ENCODE measurements around the gene PUSL1. TPM values are rescaled to one million over a fixed set of nuclear protein-coding genes. Genes with fewer than 3 reads are reported as not detected.

Gene PUSL1
- total RNA-seq, 1 donor from 2014 or later = 35.2 TPM

DNA sequence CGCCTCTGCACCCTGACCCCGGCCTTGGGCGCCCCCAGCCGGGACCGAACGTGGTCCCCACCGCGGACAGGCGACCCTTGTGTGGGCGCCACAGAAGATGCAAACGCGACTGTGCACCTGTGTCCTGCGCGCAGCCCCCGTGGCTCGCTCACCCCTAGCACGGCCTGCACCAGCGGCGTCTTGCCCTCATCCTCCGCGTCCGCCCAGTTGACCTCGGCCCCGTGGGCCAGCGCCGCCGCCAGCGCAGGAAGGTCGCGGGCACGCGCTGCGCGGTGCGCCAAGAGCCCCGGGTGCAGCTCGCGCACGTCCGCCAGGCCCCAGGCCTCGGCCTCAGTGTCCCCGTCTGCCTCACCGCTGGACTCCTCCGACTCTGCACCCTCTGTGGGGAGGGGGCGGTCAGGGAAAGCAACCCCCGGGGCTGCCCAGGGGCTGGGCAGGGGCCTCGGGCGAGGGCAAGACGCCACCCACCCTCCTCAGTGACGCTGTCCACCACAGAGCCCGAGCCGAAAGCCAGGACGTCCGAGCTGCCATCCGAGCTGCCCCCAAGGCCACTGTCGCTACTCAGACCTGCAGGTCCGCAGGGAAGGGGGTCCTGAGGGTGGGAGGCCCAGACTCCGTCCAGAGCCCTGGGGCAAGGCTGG, 14.0 kb upstream of the PUSL1 start:
- peaks cover 4% of the 10 kb centered on the region for H3K4me1 Mint-ChIP-seq
- no peak for DNase-seq
- intact Hi-C loops (cut with micrococcal nuclease) = loop anchor here (5.0 kb wide), 1 partner anchor 262 kb away; no protein-coding TSS in a partner anchor
- no peaks in the 10 kb centered on the region for H3K9me3 Mint-ChIP-seq
- no peak overlapping the region for H3K4me3 Mint-ChIP-seq
- H3K27ac Mint-ChIP-seq = no peak overlapping the region
- H3K36me3 Mint-ChIP-seq (ENCODE audit: low read depth) = peaks cover 2% of the 10 kb centered on the region
- H3K27me3 Mint-ChIP-seq = no peaks in the 10 kb centered on the region

DNA sequence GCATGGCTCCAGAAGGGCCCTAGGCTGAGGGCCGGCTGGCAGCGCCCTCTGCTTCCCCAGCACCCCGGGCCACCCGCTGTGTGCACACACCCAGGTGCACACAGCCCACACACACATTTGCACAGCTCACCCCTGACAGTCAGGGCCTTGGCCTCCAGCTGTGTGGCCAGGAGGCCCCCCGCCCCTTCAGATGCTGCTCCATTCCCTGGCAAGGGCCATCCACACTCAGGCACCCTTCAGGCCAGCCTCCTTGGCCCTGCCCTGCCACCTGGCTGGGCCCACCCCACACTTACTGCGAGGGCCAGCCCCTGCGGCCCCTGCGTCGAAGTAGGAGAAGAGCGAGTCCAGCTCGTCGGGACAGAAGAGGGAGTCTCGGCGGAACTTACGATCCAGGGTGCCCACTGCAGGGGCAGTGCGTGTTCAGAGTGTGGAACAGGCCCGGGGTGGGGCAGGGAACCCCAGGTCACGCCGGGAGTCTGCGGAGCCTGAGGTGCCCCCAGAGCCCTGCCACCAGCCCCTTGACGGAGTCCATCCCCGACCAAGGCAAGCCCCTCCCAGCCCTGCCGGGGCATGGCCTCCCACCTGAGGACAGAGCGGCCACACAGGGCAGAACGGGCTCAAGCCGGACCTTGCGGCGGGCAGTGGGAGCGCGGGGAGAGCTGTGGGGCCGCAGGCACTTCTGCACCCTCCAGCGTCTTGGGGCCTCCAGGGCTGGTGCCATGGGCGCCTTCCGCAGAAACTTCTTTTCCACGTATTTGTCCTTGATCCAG, 13.1 kb upstream of the PUSL1 start:
- peaks cover 2% of the 10 kb centered on the region for H3K36me3 Mint-ChIP-seq (ENCODE audit: low read depth)
- intact Hi-C loops (cut with micrococcal nuclease) = no loop called here
- peaks cover 3% of the 10 kb centered on the region for H3K4me1 Mint-ChIP-seq
- H3K9me3 Mint-ChIP-seq = no peaks in the 10 kb centered on the region
- no peak overlapping the region for H3K27ac Mint-ChIP-seq
- DNase-seq = no peak
- no peak overlapping the region for H3K4me3 Mint-ChIP-seq
- H3K27me3 Mint-ChIP-seq = no peaks in the 10 kb centered on the region

DNA sequence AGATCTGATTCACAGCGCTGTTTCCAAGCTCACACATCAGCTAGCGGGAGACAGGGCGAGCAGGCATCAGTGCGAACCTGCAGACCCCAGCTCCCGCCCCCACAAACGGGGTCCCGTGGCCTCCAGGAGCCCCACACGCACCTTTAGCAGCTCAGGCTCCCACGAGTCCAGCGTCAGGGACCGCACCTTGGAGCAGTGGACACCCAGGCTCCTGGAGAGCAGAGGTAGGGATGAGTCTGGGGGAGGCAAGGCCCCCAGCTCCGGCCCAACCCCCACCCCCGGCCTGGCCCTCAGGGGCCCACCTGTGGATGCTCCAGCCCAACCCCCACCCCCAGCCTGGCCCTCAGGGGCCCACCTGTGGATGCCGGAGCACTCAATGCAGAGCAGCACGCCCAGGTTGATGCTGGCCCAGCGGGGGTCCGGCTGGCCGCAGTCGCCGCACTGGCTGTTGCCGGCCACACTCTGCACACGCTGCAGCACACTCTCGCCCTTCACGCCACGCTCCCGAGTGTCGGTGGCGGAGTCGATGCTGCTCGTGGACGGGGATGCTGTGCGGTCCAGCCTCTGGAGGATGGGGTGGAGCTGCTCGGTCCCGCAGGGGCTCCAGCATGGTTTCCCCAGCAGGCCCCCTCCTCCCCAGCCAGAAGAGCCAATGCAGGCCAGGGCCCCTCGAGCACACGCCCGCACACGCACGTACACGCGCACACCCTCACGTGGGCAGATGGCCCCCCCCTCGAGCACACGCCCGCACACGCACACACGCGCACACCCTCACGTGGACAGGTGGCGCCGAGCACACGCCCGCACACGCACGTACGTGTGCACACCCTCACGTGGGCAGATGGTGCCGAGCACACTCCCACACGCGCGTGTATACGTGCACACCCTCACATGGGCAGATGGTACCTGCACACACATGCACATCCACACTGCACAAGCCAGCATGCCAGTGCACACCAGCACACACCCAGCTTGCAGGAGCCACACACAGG, 12.0 kb upstream of the PUSL1 start:
- DNase-seq = no peak
- Mint-ChIP-seq H3K36me3 (ENCODE audit: low read depth) (peaks cover 2% of the 10 kb centered on the region), H3K27ac (no peak overlapping the region), H3K4me1 (peaks cover 3% of the 10 kb centered on the region), H3K9me3 (no peaks in the 10 kb centered on the region), H3K27me3 (no peaks in the 10 kb centered on the region), H3K4me3 (no peak overlapping the region)
- intact Hi-C loops (cut with micrococcal nuclease) = no loop called here

DNA sequence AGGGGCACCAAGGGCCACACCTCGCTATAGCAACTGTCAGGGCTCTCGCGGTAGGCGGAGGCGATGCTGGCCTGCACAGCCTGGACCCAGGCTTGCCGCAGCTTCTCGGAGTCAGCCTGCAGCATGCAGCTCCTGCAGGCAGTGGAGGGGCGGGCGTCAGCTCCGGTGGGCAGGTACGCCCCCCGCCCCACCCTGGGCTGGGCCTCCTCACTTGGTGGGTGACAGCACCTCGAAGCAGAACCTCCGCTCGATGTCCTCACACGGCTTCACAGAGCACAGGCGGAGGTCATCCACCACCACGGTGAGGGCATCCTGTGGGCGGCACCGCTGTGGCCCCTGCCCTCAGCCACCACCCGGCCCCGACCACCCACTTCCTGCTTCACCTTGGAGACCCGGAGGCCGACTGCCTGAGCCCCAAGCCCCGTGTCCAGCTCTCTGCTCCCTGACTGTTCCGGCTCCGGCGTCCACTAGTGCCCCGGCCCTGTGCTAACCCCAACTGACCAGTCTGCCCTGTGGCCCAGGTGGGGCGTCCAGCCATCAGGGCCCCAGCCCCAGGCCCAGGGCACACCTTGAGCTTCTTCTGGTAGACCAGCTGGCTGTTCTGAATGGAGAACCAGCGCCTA, 10.5 kb upstream of the PUSL1 start:
- Mint-ChIP-seq H3K36me3 (ENCODE audit: low read depth) (peaks cover 2% of the 10 kb centered on the region), H3K9me3 (no peaks in the 10 kb centered on the region)

DNA sequence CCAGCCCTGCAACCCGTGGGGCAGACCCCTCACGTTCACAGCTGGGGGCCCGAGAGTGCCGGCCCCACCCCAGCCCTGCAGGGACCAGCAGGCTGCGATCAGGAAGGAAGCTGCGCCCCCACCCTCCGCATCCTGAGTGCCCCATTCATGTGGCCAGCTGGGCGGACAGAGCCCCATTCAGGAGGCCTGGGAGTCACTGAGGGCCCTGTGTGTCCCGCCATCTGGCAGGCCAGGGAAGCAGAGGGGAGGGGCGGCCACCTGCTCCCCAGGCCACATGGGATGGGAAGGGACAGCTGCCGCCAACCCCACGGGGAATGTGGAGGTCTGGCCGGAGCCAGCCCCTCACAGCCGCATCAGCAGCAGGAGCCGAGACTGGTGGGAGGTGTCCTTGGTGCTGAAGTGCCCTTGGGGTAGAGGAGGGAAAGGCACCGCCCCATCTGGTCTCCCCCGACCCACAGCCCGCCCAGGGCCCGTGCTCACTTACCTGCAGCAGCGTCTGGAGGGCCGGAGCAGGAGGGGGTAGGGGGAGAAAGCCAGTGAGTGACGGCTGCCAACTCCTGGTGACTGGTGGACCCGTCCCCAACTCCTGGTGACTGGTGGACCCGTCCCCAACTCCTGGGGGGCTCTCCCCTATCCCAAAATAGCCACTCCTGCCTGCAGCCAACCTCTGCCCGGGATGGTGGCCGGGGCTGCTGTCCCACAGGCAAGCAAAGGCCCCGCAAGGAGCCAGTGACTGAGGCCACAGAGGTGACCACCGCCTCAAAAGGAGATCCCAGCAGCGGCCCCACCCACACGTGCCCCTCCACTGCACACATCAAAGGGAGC, 9.3 kb upstream of the PUSL1 start:
- Mint-ChIP-seq H3K4me1 (no peaks in the 10 kb centered on the region), H3K27me3 (no peaks in the 10 kb centered on the region), H3K9me3 (no peaks in the 10 kb centered on the region), H3K36me3 (ENCODE audit: low read depth) (peaks cover 2% of the 10 kb centered on the region), H3K27ac (no peak overlapping the region), H3K4me3 (no peak overlapping the region)
- intact Hi-C loops (cut with micrococcal nuclease) = no loop called here
- DNase-seq = no peak

More for the DNA sequence above, 10.5 kb upstream of the PUSL1 start:
- DNase-seq = no peak
- Mint-ChIP-seq H3K27me3 (no peaks in the 10 kb centered on the region), H3K4me1 (no peaks in the 10 kb centered on the region), H3K27ac (no peak overlapping the region), H3K4me3 (no peak overlapping the region)
- intact Hi-C loops (cut with micrococcal nuclease) = no loop called here

DNA sequence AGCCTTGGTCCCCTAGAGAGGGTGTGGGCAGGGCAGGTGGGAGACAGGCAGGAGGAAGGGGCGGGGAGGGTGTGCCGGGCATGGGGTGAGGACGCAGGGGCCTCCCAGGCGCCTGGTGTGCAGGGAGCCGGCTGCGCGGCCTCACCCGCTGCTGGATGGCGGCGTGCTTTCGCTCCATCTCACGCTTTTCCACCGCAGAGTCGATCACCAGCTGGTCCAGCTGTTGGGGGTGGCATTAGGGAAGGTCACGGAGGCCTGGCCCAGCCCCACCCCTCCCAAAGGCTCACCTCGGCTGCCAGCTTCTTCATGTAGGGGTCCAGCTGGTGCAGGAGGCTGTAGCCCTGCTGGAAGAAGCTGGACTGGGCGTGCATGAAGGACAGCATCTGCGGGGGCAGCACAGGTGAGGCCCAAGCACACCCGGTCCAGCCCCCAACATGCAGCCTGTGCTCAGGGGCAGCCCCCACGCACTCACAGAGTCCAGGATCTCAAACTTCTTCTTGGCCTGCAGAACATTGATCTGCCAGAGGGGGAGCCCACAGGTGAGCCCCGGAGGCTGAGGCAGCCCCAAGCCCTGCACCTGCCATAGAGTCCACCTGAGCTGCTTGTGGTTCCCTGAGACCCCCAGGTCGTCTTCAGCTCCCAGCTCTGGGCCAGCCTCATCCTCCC, 8.6 kb upstream of the PUSL1 start:
- H3K27ac Mint-ChIP-seq = no peak overlapping the region
- no peaks in the 10 kb centered on the region for H3K4me1 Mint-ChIP-seq
- H3K4me3 Mint-ChIP-seq = no peak overlapping the region
- H3K9me3 Mint-ChIP-seq = no peaks in the 10 kb centered on the region
- no peaks in the 10 kb centered on the region for H3K27me3 Mint-ChIP-seq
- intact Hi-C loops (cut with micrococcal nuclease) = no loop called here
- H3K36me3 Mint-ChIP-seq (ENCODE audit: low read depth) = peaks cover 2% of the 10 kb centered on the region
- DNase-seq = peak; percentile 75

DNA sequence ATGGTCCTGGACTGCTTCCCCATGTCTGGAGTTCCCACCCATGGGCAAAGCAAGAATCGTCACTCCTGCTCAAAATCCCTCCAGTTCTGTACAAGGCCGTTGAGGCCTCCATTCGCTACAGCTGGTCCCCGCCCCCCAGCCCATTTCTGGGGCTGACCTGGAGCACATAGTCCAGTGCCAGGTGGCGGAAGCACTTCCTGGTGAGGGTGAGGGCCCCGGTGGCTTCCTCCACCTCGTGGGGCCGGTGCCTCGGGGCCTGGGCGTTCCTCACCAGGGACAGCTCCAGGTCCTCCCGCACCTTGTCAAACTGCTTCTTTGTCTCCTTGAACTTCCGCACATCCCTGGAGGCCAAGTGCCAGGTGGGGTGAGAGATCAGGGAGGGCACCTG, 8.1 kb upstream of the PUSL1 start:
- H3K4me3 Mint-ChIP-seq = no peak overlapping the region
- H3K27me3 Mint-ChIP-seq = no peaks in the 10 kb centered on the region
- intact Hi-C loops (cut with micrococcal nuclease) = no loop called here
- no peak for DNase-seq
- peaks cover 2% of the 10 kb centered on the region for H3K4me1 Mint-ChIP-seq
- no peaks in the 10 kb centered on the region for H3K36me3 Mint-ChIP-seq (ENCODE audit: low read depth)
- H3K9me3 Mint-ChIP-seq = no peaks in the 10 kb centered on the region
- H3K27ac Mint-ChIP-seq = no peak overlapping the region

DNA sequence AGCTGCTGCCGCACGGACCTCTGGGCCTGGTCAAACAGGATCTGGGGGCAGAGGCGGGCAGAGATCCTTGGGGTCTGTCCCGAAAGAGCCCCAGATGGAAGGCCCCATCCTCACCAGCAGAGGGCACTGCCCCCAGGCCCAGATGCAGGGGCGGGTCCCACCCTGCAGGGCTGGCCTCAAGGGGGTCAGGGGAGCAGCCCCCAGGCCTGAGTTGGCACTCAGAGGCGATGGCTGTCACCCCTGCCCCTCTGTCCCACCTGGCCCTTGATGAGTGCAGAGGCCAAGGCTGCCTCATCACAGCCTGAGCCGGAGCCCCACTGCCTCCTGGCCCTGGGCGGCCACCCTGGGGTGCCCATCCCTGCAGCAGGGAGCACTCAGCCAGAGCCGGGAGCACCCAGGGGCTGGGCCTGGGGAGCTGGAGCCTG, 6.4 kb upstream of the PUSL1 start:
- intact Hi-C loops (cut with micrococcal nuclease) = no loop called here
- H3K36me3 Mint-ChIP-seq (ENCODE audit: low read depth) = no peaks in the 10 kb centered on the region
- peaks cover 16% of the 10 kb centered on the region for H3K4me1 Mint-ChIP-seq
- H3K9me3 Mint-ChIP-seq = no peaks in the 10 kb centered on the region
- no peak overlapping the region for H3K4me3 Mint-ChIP-seq
- no peaks in the 10 kb centered on the region for H3K27me3 Mint-ChIP-seq
- no peak overlapping the region for H3K27ac Mint-ChIP-seq
- peak; percentile 73 for DNase-seq

DNA sequence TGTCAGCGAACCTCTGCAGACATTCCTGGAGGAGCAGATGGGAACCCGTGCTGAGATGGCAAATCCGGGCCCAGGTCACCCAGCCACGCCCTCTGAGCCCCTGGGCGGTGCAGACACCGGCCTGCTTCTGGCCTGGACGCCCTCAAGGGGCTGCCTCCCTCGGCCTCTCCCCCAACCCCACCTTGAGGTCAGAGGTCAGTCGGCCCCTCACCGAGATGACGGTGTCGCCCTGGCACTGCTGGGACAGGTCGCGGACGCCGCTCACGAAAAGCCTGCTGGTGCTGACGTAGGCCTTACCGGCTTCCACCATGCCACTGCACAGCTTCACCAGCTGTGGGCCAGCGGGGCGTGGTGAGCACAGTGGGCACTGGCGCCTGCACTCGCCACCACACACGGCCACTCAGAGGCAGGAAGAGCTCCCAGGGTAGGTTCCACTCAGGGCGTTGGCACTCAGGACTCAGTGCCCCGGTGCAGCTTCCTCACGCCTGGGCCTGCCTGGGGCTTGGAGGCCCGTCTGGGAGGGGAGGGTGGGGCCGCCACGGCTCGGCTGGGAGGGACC, 5.4 kb upstream of the PUSL1 start:
- Mint-ChIP-seq H3K4me1 (peaks cover 18% of the 10 kb centered on the region), H3K36me3 (ENCODE audit: low read depth) (no peaks in the 10 kb centered on the region), H3K27me3 (no peaks in the 10 kb centered on the region), H3K4me3 (no peak overlapping the region), H3K27ac (no peak overlapping the region), H3K9me3 (no peaks in the 10 kb centered on the region)
- intact Hi-C loops (cut with micrococcal nuclease) = no loop called here
- no peak for DNase-seq

DNA sequence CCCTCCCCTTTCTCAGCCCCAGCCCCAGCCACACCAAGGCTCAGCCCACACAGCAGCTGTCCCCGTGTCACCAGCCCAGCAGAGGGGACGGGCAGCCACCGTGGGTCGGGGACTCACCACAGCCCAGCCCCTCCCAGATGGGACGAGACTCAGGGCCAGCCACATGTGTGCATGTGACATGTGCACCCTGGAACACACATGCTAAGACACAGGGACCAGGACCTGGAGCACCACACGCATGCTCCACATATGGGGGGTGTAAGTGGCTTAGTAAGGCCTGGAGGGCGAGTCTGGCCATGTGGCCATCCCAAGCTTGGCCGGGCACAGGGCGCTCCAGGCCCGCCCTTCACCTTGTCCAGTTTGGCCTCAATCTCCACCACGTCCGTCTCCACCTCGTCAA, 4.7 kb upstream of the PUSL1 start:
- Mint-ChIP-seq H3K27ac (no peak overlapping the region), H3K9me3 (no peaks in the 10 kb centered on the region), H3K4me1 (peaks cover 18% of the 10 kb centered on the region), H3K36me3 (ENCODE audit: low read depth) (no peaks in the 10 kb centered on the region), H3K4me3 (no peak overlapping the region), H3K27me3 (no peaks in the 10 kb centered on the region)
- no peak for DNase-seq
- intact Hi-C loops (cut with micrococcal nuclease) = no loop called here

DNA sequence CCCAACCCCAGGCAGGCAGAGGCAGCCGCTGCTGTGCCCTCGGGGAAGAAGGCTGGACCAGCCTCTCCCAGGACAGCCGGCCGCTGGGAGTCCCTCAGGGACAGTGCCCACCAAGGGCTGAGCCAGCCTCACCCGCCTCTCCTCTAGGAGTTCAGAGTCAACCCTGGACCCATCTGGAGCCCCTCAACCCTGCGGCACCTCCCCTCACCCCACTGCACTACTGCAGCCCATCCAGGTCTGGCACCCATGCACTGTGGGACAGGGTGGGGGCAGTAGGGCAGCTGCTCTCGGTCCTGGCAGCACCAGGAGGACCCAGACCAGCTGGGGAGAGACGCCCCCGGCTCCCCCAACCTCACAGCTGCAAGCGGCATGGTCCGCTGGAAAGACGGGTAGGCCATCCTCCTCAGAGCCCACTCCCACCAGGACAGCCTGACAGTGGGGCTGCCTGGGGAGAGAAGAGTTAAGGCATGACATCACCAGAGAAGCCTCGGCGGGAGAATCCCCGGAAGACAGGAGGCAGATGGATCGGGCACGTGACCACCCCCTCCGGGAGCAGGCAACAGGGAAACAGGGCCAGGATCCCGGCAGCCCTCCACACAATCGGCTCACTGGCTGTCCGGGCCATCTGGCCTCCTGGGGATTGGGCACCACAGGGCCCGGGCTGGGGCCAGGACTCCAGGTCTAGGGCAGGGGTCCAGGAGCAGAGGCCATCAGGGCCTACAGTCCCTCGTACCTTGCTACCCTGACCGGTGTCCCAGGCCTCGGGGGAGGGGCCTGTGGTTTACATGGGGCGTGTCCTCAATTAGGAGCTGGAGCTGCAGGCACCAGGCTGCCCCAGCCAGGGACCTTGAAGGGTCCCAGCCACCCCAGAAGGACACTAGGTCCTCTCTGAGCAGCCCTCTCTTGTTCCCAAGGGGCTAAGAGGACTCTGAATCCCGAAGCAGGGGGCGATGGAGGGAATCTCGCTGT, 3.8 kb upstream of the PUSL1 start:
- DNase-seq = no peak
- intact Hi-C loops (cut with micrococcal nuclease) = loop anchor here (5.0 kb wide), 2 partner anchors 97 to 247 kb away; partner anchors contain the start of gene TNFRSF18
- Mint-ChIP-seq H3K9me3 (no peaks in the 10 kb centered on the region), H3K27ac (no peak overlapping the region), H3K4me3 (peak overlapping the region; percentile 88), H3K27me3 (no peaks in the 10 kb centered on the region), H3K36me3 (ENCODE audit: low read depth) (peaks cover 3% of the 10 kb centered on the region), H3K4me1 (peaks cover 18% of the 10 kb centered on the region)
